HEK293 (cell line): ENCODE data around the gene CELF4.

ENCODE experiments used
- CTCF ChIA-PET: fragments of 350-600 bp; formaldehyde crosslinking; extraction: SDS; loops from one replicate; lab custom pipeline; 2021; ENCODE audit warnings: antibody characterized with exemption; lab: Yijun Ruan, JAX
- POLR2A ChIA-PET: fragments of 300-600 bp; formaldehyde crosslinking; extraction: SDS; loops from one replicate; lab custom pipeline; 2020; ENCODE audit warnings: antibody characterized with exemption, inconsistent platforms; lab: Yijun Ruan, JAX
- H3K27ac ChIP-seq: fragments of 200-500 bp; sonication (Bioruptor generic); 2 replicates; pipeline ENCODE4 v1.5.1; 2014; ENCODE audit warnings: low read depth, low read length, control low read depth, inconsistent platforms; ENCODE audit errors: extremely low read depth
- H3K36me3 ChIP-seq, 2 experiments: fragments of 200-500 bp in 1 of 2; sonication (Bioruptor generic) in 1 of 2; 1 replicate in 1 of 2; 2 replicates in 1 of 2; pipeline ENCODE4 v1.5.1; 2014 to 2017; ENCODE audit warnings: inconsistent platforms in 2 of 2, low read length in 2 of 2; ENCODE audit not compliant: control insufficient read depth in 2 of 2, insufficient read depth in 1 of 2
- H3K4me1 ChIP-seq: fragments of 200-500 bp; sonication (Bioruptor generic); 2 replicates; pipeline ENCODE4 v1.5.1; 2014; ENCODE audit warnings: mild to moderate bottlenecking, low read length, inconsistent platforms; ENCODE audit not compliant: control insufficient read depth, insufficient read depth
- H3K4me3 ChIP-seq: 2 replicates; pipeline ENCODE4 v1.5.1; 2011; ENCODE audit warnings: low read depth, mild to moderate bottlenecking, control low read depth, low read length, moderate library complexity
- H3K9me3 ChIP-seq: fragments of 200-500 bp; sonication (Bioruptor generic); 2 replicates; pipeline ENCODE4 v1.5.1; 2014; ENCODE audit warnings: low read depth, low read length, inconsistent platforms; ENCODE audit not compliant: control insufficient read depth, insufficient read depth
- BCL6B ChIP-seq: fragments of 450-650 bp; formaldehyde crosslinking; IDR thresholded peaks from 2 replicates; pipeline ENCODE4 v1.5.1; 2017; ENCODE audit warnings: missing biosample characterization, missing genetic modification characterization
- EGR2 ChIP-seq: fragments of 450-650 bp; formaldehyde crosslinking; IDR thresholded peaks from 2 replicates; pipeline ENCODE4 v1.5.1; 2016; ENCODE audit warnings: low read depth, missing biosample characterization, missing genetic modification characterization
- ELK4 ChIP-seq: IDR thresholded peaks from 2 replicates; pipeline ENCODE4 v1.6.1; 2011; ENCODE audit warnings: mild to moderate bottlenecking, low read depth, low read length, borderline replicate concordance
- GLIS1 ChIP-seq: fragments of 450-650 bp; formaldehyde crosslinking; IDR thresholded peaks from 2 replicates; pipeline ENCODE4 v1.5.1; 2016; ENCODE audit warnings: missing biosample characterization, missing genetic modification characterization
- SETDB1 ChIP-seq: IDR thresholded peaks from one replicate; pipeline ENCODE4 v1.6.1; 2017; ENCODE audit warnings: mild to moderate bottlenecking, low read length, moderate library complexity, mixed read lengths; ENCODE audit not compliant: insufficient read length
- ZNF148 ChIP-seq: fragments of 450-650 bp; formaldehyde crosslinking; IDR thresholded peaks from 2 replicates; pipeline ENCODE4 v1.5.0; 2017; ENCODE audit warnings: missing biosample characterization, missing genetic modification characterization, borderline replicate concordance
- ZNF221 ChIP-seq: fragments of 450-650 bp; formaldehyde crosslinking; IDR thresholded peaks from 2 replicates; pipeline ENCODE4 v1.5.1; 2017; ENCODE audit warnings: missing biosample characterization, missing genetic modification characterization, borderline replicate concordance
- ZNF280C ChIP-seq: fragments of 450-650 bp; formaldehyde crosslinking; IDR thresholded peaks from 2 replicates; pipeline ENCODE4 v1.5.1; 2016; ENCODE audit warnings: missing biosample characterization, missing genetic modification characterization
- ZNF350 ChIP-seq: fragments of 450-650 bp; formaldehyde crosslinking; IDR thresholded peaks from 2 replicates; pipeline ENCODE4 v1.5.0; 2017; ENCODE audit warnings: missing biosample characterization, mild to moderate bottlenecking, missing genetic modification characterization
- ZNF473 ChIP-seq: fragments of 450-650 bp; formaldehyde crosslinking; IDR thresholded peaks from 2 replicates; pipeline ENCODE4 v1.5.1; 2017; ENCODE audit warnings: missing biosample characterization, missing genetic modification characterization
- ZNF549 ChIP-seq: fragments of 450-650 bp; IDR thresholded peaks from 2 replicates; pipeline ENCODE4 v1.5.1; 2018; ENCODE audit warnings: missing biosample characterization, missing genetic modification characterization, mild to moderate bottlenecking, inconsistent platforms, moderate library complexity
- ZNF560 ChIP-seq: fragments of 450-650 bp; formaldehyde crosslinking; IDR thresholded peaks from 2 replicates; pipeline ENCODE4 v1.5.1; 2017; ENCODE audit warnings: missing biosample characterization, missing genetic modification characterization, borderline replicate concordance
- ZNF596 ChIP-seq: fragments of 450-650 bp; IDR thresholded peaks from 2 replicates; pipeline ENCODE4 v1.5.0; 2018; ENCODE audit warnings: missing biosample characterization, mild to moderate bottlenecking, missing genetic modification characterization, moderate library complexity

CELF4 gene

GRCh38 chr18:37252342-37252741, 313.3 kb downstream of the CELF4 start (continued):
- TF ChIP-seq ZNF221 (tag by site-specific recombination): no peak
- no peak for TF ChIP-seq ZNF560 (tag by site-specific recombination)
- no peak for TF ChIP-seq BCL6B
- no peak for TF ChIP-seq EGR2 (tag by site-specific recombination)

- POLR2A ChIA-PET: no interaction called here
- no peak overlapping the region for H3K27ac ChIP-seq
- CTCF ChIA-PET: no interaction called here
Observed at GRCh38 chr18:37251679-37252078, 313.9 kb downstream of the CELF4 start.

More at GRCh38 chr18:37251679-37252078, 313.9 kb downstream of the CELF4 start:
- Histone ChIP-seq H3K4me3 (no peak overlapping the region), H3K4me1 (no peaks in the 10 kb centered on the region), H3K9me3 (no peaks in the 10 kb centered on the region), H3K36me3 (no peaks in the 10 kb centered on the region)
- TF ChIP-seq SETDB1 (no peak), ZNF350 (tag by site-specific recombination) (no peak), ELK4 (no peak), ZNF148 (tag by site-specific recombination) (no peak), ZNF596 (no peak), ZNF280C (no peak), ZNF549 (tag by site-specific recombination) (no peak), ZNF473 (tag by site-specific recombination) (no peak), GLIS1 (tag by site-specific recombination) (no peak)
- TF ChIP-seq, all 188 proteins: peak for 0
